Activated T-helper 1 cell treated with anti-CD3 and anti-CD28 coated beads, Interleukin-12 subunit alpha, Interleukin-12 subunit beta, Interleukin-2, Interleukin-4 antibody, amounts not matched to agents 30 ng/mL and 10 ng/mL and 1 ng/mL, durations not matched to agents 14 hours and 24 hours and 36 hours (primary cell): ENCODE data around the gene EHD2. TPM values are rescaled to one million over a fixed set of nuclear protein-coding genes. Genes with fewer than 3 reads are reported as not detected.
"Not testable (repeated sequence)": the region's sequence is repeated elsewhere in the genome, so short reads cannot be mapped to it uniquely, and the experiment has no call there.

Experiments
- DNase-seq: peaks from one replicate; pipeline ENCODE4 v3.0.0; 2021; ENCODE audit warnings: low spot score
- H3K27ac Mint-ChIP-seq: one replicate; pipeline ENCODE4 v1.8.0; 2021; ENCODE audit warnings: mild to moderate bottlenecking, mixed read lengths
- H3K27me3 Mint-ChIP-seq: one replicate; pipeline ENCODE4 v1.8.0; 2022; ENCODE audit warnings: mild to moderate bottlenecking, moderate library complexity, mixed read lengths; ENCODE audit not compliant: insufficient read depth
- H3K36me3 Mint-ChIP-seq: one replicate; pipeline ENCODE4 v1.8.0; 2021; ENCODE audit warnings: low read depth, mixed read lengths
- H3K4me1 Mint-ChIP-seq: one replicate; pipeline ENCODE4 v1.8.0; 2021; ENCODE audit warnings: low read depth, mixed read lengths
- H3K4me3 Mint-ChIP-seq: one replicate; pipeline ENCODE4 v1.8.0; 2021; ENCODE audit warnings: mild to moderate bottlenecking, moderate library complexity, mixed read lengths
- H3K9me3 Mint-ChIP-seq: one replicate; pipeline ENCODE4 v1.8.0; 2021; ENCODE audit warnings: mixed read lengths
- intact Hi-C: fragments of 100-400 bp; cut with micrococcal nuclease; formaldehyde crosslinking; loops from one replicate; pipeline ENCODE4 v1.15.1; 2024
- total RNA-seq: library from RNA; stranded (reverse); gene quantifications from 2 replicates; pipeline ENCODE4 v1.2.3, GENCODE V29; 2022

EHD2 gene
- total RNA-seq, 1 donor from 2014 or later = 0.29 TPM

DNA sequence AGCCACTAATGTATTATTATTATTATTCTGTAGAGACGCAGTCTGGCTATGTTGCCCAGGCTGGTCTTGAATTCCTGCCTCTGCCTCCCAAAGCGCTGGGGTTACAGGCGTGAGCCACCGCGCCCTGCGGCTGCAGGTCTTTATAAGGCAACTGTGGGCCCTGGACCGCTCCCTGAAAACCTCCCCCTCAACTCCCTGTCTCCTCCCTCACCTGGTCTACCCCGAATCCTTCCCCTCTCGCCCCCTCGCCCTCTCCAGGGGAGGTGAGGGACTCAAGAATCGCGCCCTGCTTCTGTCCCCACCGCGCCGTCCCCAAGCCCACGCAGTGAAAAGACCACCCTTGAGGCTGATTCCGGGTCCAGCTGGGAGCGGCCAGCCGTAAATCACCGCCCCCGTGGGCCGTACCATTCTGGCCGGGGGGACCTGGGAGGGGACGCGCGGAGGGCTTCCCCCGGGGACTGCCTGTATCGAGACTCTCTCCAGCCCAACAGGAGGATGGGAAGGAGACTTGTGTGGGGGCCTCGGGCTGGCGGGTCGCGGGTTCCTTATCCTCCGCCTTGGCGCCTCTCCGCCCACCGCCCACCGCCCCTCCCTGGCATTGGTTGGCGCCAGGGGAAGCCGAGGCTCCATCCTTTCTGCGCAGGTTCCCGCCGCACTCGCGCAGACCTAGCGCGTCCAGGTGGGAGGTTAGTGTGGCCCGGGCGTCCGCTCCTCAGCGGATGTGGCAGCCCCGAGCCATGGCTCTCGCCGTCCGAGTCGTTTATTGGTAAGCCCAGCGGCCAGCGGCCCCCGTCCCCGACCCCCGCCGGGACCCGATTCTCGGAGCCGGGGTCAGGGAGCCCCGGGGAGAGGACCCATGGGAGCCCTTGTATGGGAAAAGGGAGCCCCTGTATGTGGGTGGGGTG, 65.1 kb downstream of the EHD2 start, which contains the start of gene SELENOW:
Gene SELENOW (plus strand): TSS at position 655 of the 905 bp plus-strand sequence. CDS start 83 bp downstream, at position 738.
- Mint-ChIP-seq H3K36me3 (peaks cover 14% of the 10 kb centered on the region), H3K9me3 (no peaks in the 10 kb centered on the region), H3K27me3 (no peaks in the 10 kb centered on the region), H3K4me3 (peak within 1 kb of the TSS; percentile 96), H3K27ac (peak within 1 kb of the TSS; percentile 94), H3K4me1 (peaks cover 12% of the 10 kb centered on the region)
- intact Hi-C loops = loop anchor here (1.0 kb wide), 1 partner anchor 33 kb away; the partner anchor contains the start of gene NOP53
- DNase-seq = peak; percentile 76

DNA sequence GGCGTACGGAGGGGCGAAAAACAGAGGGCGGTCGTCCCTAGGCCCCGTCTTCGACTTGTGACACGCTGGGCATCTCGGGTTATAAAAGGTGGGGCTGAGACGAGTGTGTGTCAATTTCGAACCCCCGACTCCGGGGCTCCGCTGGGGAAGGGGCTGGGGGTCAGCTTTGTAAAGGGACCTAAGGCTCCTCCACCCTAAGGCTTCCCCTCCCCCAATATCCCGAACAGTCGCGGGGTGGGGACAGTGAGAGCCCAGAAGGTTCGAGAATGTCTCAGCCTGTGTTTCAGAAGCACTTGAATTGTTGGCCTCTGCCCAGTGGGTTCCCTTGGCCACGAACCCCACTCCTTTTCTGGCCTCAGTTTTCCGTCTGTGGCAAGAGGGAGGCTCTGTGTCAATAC, 65.7 kb downstream of the EHD2 start:
- Mint-ChIP-seq H3K9me3 (no peaks in the 10 kb centered on the region), H3K4me3 (peak overlapping the region; percentile 96), H3K36me3 (peaks cover 17% of the 10 kb centered on the region), H3K27ac (peak overlapping the region; percentile 94), H3K4me1 (peaks cover 12% of the 10 kb centered on the region), H3K27me3 (no peaks in the 10 kb centered on the region)
- intact Hi-C loops = loop anchor here (1.0 kb wide), 1 partner anchor 34 kb away; the partner anchor contains the start of gene NOP53
- no peak for DNase-seq

DNA sequence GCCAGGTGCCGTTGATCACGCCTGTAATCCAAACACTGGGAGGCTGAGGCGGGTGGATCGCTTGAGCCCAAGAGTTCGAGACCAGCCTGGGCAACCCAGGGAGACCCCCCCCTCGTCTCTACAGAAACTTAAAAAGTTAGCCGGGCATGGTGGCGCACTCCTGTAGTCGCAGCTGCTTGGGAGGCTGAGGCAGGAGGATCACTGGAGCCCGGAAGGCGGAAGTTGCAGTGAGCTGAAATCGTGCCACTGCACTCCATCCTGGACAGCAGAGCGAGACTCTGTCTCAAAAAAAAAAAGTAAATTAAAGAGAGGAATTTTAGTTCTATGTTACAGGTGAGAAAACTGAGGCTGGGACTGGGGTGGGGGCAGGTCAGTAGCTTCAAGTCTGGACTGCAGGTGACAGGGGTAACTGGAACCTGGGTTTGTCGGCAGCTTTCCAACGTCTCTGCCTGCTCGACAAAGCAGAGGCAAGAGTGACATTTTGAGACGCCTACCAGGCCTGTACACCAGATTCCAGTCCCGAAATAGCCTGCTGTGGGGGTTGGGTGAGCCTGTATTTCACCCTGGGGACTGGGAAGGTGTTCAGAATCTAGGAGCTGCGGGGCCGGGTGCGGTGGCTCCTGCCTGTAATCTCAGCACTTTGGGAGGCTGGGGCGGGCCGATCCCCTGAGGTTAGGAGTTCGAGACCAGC, 66.4 kb downstream of the EHD2 start:
- H3K27me3 Mint-ChIP-seq = no peaks in the 10 kb centered on the region
- H3K36me3 Mint-ChIP-seq = peaks cover 23% of the 10 kb centered on the region
- peak overlapping the region; percentile 94 for H3K27ac Mint-ChIP-seq
- peak overlapping the region; percentile 96 for H3K4me3 Mint-ChIP-seq
- H3K4me1 Mint-ChIP-seq = peaks cover 17% of the 10 kb centered on the region
- no peaks in the 10 kb centered on the region for H3K9me3 Mint-ChIP-seq
- intact Hi-C loops = no loop called here
- DNase-seq = no peak

DNA sequence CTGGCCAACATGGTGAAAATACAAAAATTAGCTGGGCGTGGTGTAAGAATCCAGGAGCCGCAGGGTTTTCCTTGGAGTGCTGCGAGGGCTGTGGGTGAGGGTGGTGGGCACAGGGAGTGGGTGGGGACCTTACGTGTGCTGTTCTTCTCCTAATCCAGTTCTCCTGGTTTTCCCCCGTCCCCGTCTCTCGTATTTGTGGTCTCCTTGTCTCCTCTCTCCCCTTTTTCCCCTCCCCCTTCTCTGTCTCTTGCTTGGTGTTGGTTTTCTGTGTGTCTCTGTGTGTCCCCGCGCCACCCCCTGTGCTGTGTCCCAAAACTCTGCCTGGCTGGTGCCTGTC, 67.0 kb downstream of the EHD2 start:
- peaks cover 24% of the 10 kb centered on the region for H3K36me3 Mint-ChIP-seq
- no peaks in the 10 kb centered on the region for H3K9me3 Mint-ChIP-seq

DNA sequence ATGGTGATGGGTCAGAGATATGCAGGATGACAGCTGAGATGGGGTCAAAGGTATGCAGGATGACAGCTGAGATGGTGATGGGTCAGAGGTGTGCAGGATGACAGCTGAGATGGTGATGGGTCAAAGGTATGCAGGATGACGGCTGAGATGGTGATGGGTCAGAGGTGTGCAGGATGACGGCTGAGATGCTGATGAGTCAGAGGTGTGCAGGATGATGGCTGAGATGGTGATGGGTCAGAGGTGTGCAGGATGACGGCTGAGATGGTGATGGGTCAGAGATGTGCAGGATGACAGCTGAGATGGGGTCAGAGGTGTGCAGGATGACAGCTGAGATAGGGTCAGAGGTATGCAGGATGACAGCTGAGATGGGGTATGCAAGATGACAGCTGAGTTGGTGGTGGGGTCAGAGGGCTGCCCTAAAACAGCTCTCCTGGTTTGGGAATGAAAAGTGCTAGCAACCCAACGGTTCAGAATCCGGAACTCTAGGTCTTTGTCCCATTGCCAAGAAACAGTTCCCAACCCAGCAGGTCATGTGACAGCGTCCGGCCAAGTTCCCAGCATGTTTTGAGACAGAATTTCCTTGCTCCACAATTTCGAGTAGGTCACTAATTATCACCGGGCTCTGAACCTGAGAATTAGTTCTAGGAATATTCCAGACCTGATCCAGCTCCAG, 68.5 kb downstream of the EHD2 start:
- DNase-seq = no peak
- peak overlapping the region; percentile 25 for H3K4me3 Mint-ChIP-seq
- intact Hi-C loops = no loop called here
- H3K36me3 Mint-ChIP-seq = peaks cover 26% of the 10 kb centered on the region
- H3K4me1 Mint-ChIP-seq = peaks cover 17% of the 10 kb centered on the region
- no peaks in the 10 kb centered on the region for H3K27me3 Mint-ChIP-seq
- no peak overlapping the region for H3K27ac Mint-ChIP-seq
- H3K9me3 Mint-ChIP-seq = no peaks in the 10 kb centered on the region

More for the DNA sequence above, 67.0 kb downstream of the EHD2 start:
- intact Hi-C loops = no loop called here
- no peak for DNase-seq
- Mint-ChIP-seq H3K27ac (peak overlapping the region; percentile 83), H3K27me3 (no peaks in the 10 kb centered on the region), H3K4me1 (peaks cover 17% of the 10 kb centered on the region), H3K4me3 (peak overlapping the region; percentile 96)

DNA sequence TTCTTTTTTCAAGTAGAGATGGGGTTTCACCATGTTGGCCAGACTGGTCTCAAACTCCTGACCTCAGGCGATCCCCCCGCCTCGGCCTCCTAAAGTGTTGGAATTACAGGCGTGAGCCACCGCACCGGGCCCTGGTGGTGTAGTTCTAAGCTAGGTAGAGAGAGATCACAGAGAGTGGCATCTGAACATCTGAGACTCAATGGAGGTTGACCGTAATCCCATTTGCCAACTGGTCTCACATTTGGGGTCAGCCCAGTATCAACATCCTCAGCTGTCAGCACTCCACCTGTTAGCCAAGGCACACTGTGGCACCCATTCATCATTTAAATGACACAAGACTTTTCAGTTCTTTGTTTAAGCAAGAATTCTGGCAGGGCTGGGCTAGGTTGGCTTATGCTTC, 73.3 kb downstream of the EHD2 start:
- H3K27me3 Mint-ChIP-seq = no peaks in the 10 kb centered on the region
- H3K4me1 Mint-ChIP-seq = peaks cover 10% of the 10 kb centered on the region
- DNase-seq = no peak
- H3K36me3 Mint-ChIP-seq = peaks cover 16% of the 10 kb centered on the region
- no peaks in the 10 kb centered on the region for H3K9me3 Mint-ChIP-seq
- no peak overlapping the region for H3K4me3 Mint-ChIP-seq
- intact Hi-C loops = no loop called here
- no peak overlapping the region for H3K27ac Mint-ChIP-seq

DNA sequence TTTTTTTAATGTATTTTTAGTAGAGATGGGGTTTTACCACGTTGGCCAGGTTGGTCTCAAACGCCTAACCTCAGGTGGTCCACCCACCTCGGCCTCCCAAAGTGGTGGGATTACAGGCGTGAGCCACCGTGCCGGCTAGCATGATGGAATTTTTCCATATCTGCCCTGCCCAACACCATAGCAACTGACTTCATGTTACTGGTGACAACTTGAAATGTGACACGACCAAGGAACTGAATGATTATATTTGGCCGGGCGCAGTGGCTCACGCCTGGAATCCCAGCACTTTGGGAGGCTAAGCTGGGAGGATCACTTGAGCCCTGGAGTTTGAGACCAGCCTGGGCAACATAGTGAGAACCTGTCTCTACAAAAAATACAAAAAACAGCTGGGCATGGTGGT, 74.1 kb downstream of the EHD2 start:
- H3K27me3 Mint-ChIP-seq, H3K27ac Mint-ChIP-seq, H3K4me3 Mint-ChIP-seq, intact Hi-C loops, H3K9me3 Mint-ChIP-seq, DNase-seq: not testable (repeated sequence)
- H3K36me3 Mint-ChIP-seq = peaks cover 14% of the 10 kb centered on the region
- H3K4me1 Mint-ChIP-seq = peaks cover 10% of the 10 kb centered on the region

DNA sequence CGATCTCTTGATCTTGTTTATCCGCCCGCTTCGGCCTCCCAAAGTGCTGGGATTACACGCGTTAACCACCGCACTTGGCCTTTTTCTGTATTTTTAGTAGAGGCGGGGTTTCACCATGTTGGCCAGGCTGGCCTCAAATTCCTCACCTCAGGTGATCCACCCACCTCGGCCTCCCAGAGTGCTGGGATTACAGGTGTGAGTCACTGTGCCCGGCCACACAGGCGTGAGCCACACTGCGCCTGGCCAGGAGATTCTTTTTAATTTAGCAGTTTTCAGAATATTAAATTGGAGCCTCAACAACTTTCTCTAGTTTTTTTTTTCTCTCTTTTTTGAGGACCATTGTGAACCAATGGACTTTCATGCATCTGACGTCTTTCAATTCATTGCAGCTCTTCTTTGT, 76.6 kb downstream of the EHD2 start:
- H3K27me3 Mint-ChIP-seq, H3K36me3 Mint-ChIP-seq, DNase-seq, H3K4me3 Mint-ChIP-seq, intact Hi-C loops, H3K9me3 Mint-ChIP-seq, H3K4me1 Mint-ChIP-seq, H3K27ac Mint-ChIP-seq: not testable (repeated sequence)

DNA sequence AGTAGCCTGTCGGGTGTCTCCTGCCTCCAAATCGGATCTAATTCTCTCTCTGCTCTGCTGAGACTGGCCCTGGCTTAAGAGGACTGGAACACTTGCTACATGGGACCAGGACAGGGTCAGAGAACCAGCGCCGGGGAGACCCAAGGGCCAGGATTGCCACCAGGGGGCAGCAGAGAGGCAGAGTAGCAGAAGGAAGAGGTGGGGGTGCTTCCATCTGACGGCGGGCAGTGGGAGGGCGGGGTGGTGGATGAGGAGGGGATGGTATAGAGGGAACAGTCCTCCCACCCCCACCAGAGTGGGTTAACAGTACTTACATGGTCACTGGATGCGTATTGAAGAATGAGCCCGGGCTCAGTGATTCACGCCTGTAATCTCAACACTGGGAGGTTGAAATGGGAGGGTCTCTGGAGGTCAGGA, 77.2 kb downstream of the EHD2 start:
- Mint-ChIP-seq H3K27me3 (no peaks in the 10 kb centered on the region), H3K4me1 (peaks cover 5% of the 10 kb centered on the region), H3K27ac (no peak overlapping the region), H3K4me3 (no peak overlapping the region), H3K36me3 (peaks cover 3% of the 10 kb centered on the region), H3K9me3 (no peaks in the 10 kb centered on the region)
- DNase-seq = peak; percentile 65
- intact Hi-C loops = no loop called here

DNA sequence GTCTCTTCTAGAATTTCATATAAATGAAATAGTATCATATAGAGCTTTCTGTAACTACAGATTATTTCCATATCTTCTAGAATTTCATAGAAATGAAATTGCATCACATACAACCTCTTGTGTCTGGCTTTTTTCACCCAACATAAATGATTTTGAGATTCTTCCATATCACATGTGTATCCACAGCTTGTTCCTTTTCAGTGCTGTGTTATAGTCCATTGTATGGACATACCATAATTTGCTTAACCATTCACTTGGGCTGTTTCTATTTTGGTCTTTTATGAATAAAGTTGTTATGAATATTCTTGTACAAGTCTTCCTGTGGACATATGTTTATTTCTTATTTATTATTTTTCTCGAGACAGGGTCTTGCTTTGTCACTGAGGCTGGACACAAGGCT, 79.4 kb downstream of the EHD2 start:
- Mint-ChIP-seq H3K4me3 (no peak overlapping the region), H3K9me3 (no peaks in the 10 kb centered on the region), H3K4me1 (peaks cover 5% of the 10 kb centered on the region), H3K27ac (no peak overlapping the region), H3K27me3 (no peaks in the 10 kb centered on the region), H3K36me3 (peaks cover 2% of the 10 kb centered on the region)
- DNase-seq = no peak
- intact Hi-C loops = no loop called here
